HG02840 (cell line): ENCODE data around the gene TAGAP.
"Not testable (repeated sequence)": the region's sequence is repeated elsewhere in the genome, so short reads cannot be mapped to it uniquely, and the experiment has no call there.

Source experiments
- ATAC-seq: cut with Tn5 transposase; IDR thresholded peaks from one replicate; pipeline ENCODE4 v1.9.1; 2021; ENCODE audit warnings: mild to moderate bottlenecking, moderate library complexity, moderate number of reproducible peaks; ENCODE audit not compliant: unreplicated experiment, low FRiP score

The TAGAP gene

GRCh38 chr6:159047891-159048685, 3.3 kb upstream of the TAGAP start:
- ATAC-seq, result no peak

GRCh38 chr6:159045801-159046200, 1.0 kb upstream of the TAGAP start:
- ATAC-seq, result no peak

- no peak for ATAC-seq
Measured at GRCh38 chr6:159043947-159044346, 844 bp downstream of the TAGAP start.

- ATAC-seq, result no peak
Measured at GRCh38 chr6:159043251-159043650, 1.5 kb downstream of the TAGAP start.

- no peak for ATAC-seq
Measured at GRCh38 chr6:159042826-159043181, 2.0 kb downstream of the TAGAP start.

GRCh38 chr6:159042003-159042825, 2.6 kb downstream of the TAGAP start:
- ATAC-seq, result no peak

- no peak for ATAC-seq
Measured at GRCh38 chr6:159041181-159041580, 3.6 kb downstream of the TAGAP start.

- ATAC-seq, result no peak
Measured at GRCh38 chr6:159039885-159040258, 4.9 kb downstream of the TAGAP start.

GRCh38 chr6:159038914-159039884, 5.6 kb downstream of the TAGAP start:
- ATAC-seq, result peak; percentile 93

- not testable (repeated sequence) for ATAC-seq
Measured at GRCh38 chr6:159038318-159038717, 6.5 kb downstream of the TAGAP start.

- ATAC-seq, result no peak
Measured at GRCh38 chr6:159037756-159038290, 7.0 kb downstream of the TAGAP start.

- ATAC-seq, result no peak
Measured at GRCh38 chr6:159036673-159037072, 8.1 kb downstream of the TAGAP start.

GRCh38 chr6:159035891-159036290, 8.9 kb downstream of the TAGAP start:
- no peak for ATAC-seq

GRCh38 chr6:159033160-159034049, 11.4 kb downstream of the TAGAP start:
- ATAC-seq, result no peak

- no peak for ATAC-seq
Measured at GRCh38 chr6:159031846-159032245, 12.9 kb downstream of the TAGAP start.

- ATAC-seq, result no peak
Measured at GRCh38 chr6:159030168-159030567, 14.6 kb downstream of the TAGAP start.

- ATAC-seq, result not testable (repeated sequence)
Measured at GRCh38 chr6:159025224-159025623, 19.6 kb downstream of the TAGAP start.

- ATAC-seq, result no peak
Measured at GRCh38 chr6:159023893-159024292, 20.9 kb downstream of the TAGAP start.

GRCh38 chr6:159020011-159020410, 24.8 kb downstream of the TAGAP start:
- no peak for ATAC-seq
